K562 (cell line): Measurements from ENCODE around the gene CELSR2. TPM values are rescaled to one million over a fixed set of nuclear protein-coding genes. Genes with fewer than 3 reads are reported as not detected.

ENCODE experiments used
- BACH1 ChIP-seq: fragments of 200-800 bp; sonication (Bioruptor generic); IDR thresholded peaks from 2 replicates; pipeline ENCODE4 v1.6.1; 2016; ENCODE audit warnings: missing genetic modification characterization, missing compliant biosample characterization
- FOXP1 ChIP-seq: sonication (generic); formaldehyde crosslinking; IDR thresholded peaks from 2 replicates; pipeline ENCODE4 v1.8.0; 2022; ENCODE audit warnings: mild to moderate bottlenecking, missing genetic modification reagents
- HCFC1 ChIP-seq: IDR thresholded peaks from 2 replicates; pipeline ENCODE4 v1.6.1; 2012; ENCODE audit warnings: low read depth, low read length, improper control_type of control experiment
- HMG20B ChIP-seq: fragments of 250-450 bp; sonication (Bioruptor Pico); IDR thresholded peaks from 2 replicates; pipeline ENCODE4 v1.5.0; 2021; ENCODE audit warnings: mild to moderate bottlenecking
- MTA1 ChIP-seq: fragments of 450-650 bp; IDR thresholded peaks from 2 replicates; pipeline ENCODE4 v1.6.1; 2017; ENCODE audit warnings: borderline replicate concordance
- MYNN ChIP-seq, 2 experiments: sonication (generic); formaldehyde crosslinking in 1 of 2; IDR thresholded peaks; 2 replicates each; pipeline versions ENCODE4 v1.5.0 to v1.6.1; 2016 to 2020; ENCODE audit warnings: antibody characterized with exemption in 1 of 2, missing genetic modification reagents in 1 of 2
- NFXL1 ChIP-seq: fragments of 450-650 bp; formaldehyde crosslinking; IDR thresholded peaks from 2 replicates; pipeline ENCODE4 v1.4.0; 2021; ENCODE audit warnings: mild to moderate bottlenecking
- NR2F6 ChIP-seq: fragments of 450-650 bp; formaldehyde crosslinking; IDR thresholded peaks from 2 replicates; pipeline ENCODE4 v1.4.0; 2020; ENCODE audit warnings: mild to moderate bottlenecking
- PPARD ChIP-seq: fragments of 250-450 bp; sonication (Bioruptor Pico); IDR thresholded peaks from 2 replicates; pipeline ENCODE4 v1.8.0; 2022; ENCODE audit warnings: inconsistent platforms, mild to moderate bottlenecking, moderate library complexity
- PURB ChIP-seq: sonication (generic); formaldehyde crosslinking; IDR thresholded peaks from 2 replicates; pipeline ENCODE4 v1.9.0; 2021; ENCODE audit warnings: low read depth, mild to moderate bottlenecking, missing genetic modification reagents
- SMAD4 ChIP-seq: fragments of 250-450 bp; sonication (Bioruptor Pico); conservative IDR thresholded peaks from 2 replicates; pipeline ENCODE4 v1.8.0; 2021; ENCODE audit warnings: inconsistent platforms, mild to moderate bottlenecking, moderate library complexity
- SOX6 ChIP-seq: fragments of 450-650 bp; IDR thresholded peaks from 2 replicates; pipeline ENCODE4 v1.6.1; 2014; ENCODE audit warnings: mild to moderate bottlenecking
- SPI1 ChIP-seq: IDR thresholded peaks from 2 replicates; pipeline ENCODE4 v1.6.1; 2011; ENCODE audit warnings: low read depth, low read length, control low read depth, borderline replicate concordance
- TAF15 ChIP-seq: fragments of 200-400 bp; formaldehyde crosslinking; IDR thresholded peaks from 2 replicates; pipeline ENCODE4 v1.6.1; 2017; ENCODE audit warnings: mild to moderate bottlenecking, low read depth, low read length, moderate library complexity
- ZBTB17 ChIP-seq: fragments of 450-650 bp; formaldehyde crosslinking; IDR thresholded peaks from 2 replicates; pipeline ENCODE4 v1.4.0; 2020; ENCODE audit warnings: mild to moderate bottlenecking
- ZC3H4 ChIP-seq: sonication (generic); formaldehyde crosslinking; IDR thresholded peaks from 2 replicates; pipeline ENCODE4 v1.9.0; 2021; ENCODE audit warnings: missing genetic modification reagents, borderline replicate concordance
- ZFP1 ChIP-seq: fragments of 450-650 bp; formaldehyde crosslinking; IDR thresholded peaks from 2 replicates; pipeline ENCODE4 v1.4.0; 2020; ENCODE audit warnings: mild to moderate bottlenecking, mixed read lengths
- ZNF311 ChIP-seq: fragments of 250-450 bp; sonication (Bioruptor Pico); IDR thresholded peaks from 2 replicates; pipeline ENCODE4 v1.4.0; 2020; ENCODE audit warnings: mild to moderate bottlenecking, moderate library complexity
- ZNF444 ChIP-seq: fragments of 250-450 bp; sonication (Bioruptor Pico); IDR thresholded peaks from 2 replicates; pipeline ENCODE4 v1.4.0; 2020; ENCODE audit warnings: mild to moderate bottlenecking, moderate library complexity
- ZNF785 ChIP-seq: fragments of 250-450 bp; sonication (Bioruptor Pico); IDR thresholded peaks from 2 replicates; pipeline ENCODE4 v1.4.0; 2020; ENCODE audit warnings: mild to moderate bottlenecking
- polyA plus RNA-seq, 8 experiments: library from polyadenylated mRNA; depleted of rRNA in 4 of 8; stranded (reverse) in 5 of 8; unstranded in 3 of 8; fragments of >200 nt; fragmentation: Nextera tagmentation in 2 of 8; fragmentation: Illumina TruSeq in 1 of 8; extraction: Ambion mirVana in 2 of 8; extraction: Trizol in 1 of 8; gene quantifications; 2 replicates each; pipeline versions ENCODE4 v1.2.1 to v1.2.3, GENCODE V29; 2011 to 2014; ENCODE audit warnings: inconsistent platforms in 1 of 8, missing spikeins in 1 of 8
- total RNA-seq, 7 experiments: library from RNA; depleted of rRNA in 6 of 7; stranded (reverse); fragments of >200 nt in 6 of 7; fragmentation: Illumina TruSeq in 2 of 7; extraction: Trizol in 2 of 7; gene quantifications; 2 replicates each; pipeline versions ENCODE4 v1.2.1 to v1.2.3, GENCODE V29; 2011 to 2021; ENCODE audit warnings: low replicate concordance in 1 of 7
- TF ChIP-seq, protein P1 (sequence below), 2 experiments: fragments of 450-650 bp in 1 of 2; sonication (generic) in 1 of 2; formaldehyde crosslinking in 1 of 2; IDR thresholded peaks; 2 replicates each; pipeline versions ENCODE4 v1.7.1 to v1.9.0; 2016 to 2022; ENCODE audit warnings: inconsistent platforms in 1 of 2, mild to moderate bottlenecking in 1 of 2, missing genetic modification reagents in 1 of 2

Gene CELSR2
- total and polyA plus RNA-seq, 9 of the 15 experiments (the other 6 are each of a cell fraction or from before 2014, with no cell fraction given) = 0.31 to 21.9 (median 4.2) TPM

DNA sequence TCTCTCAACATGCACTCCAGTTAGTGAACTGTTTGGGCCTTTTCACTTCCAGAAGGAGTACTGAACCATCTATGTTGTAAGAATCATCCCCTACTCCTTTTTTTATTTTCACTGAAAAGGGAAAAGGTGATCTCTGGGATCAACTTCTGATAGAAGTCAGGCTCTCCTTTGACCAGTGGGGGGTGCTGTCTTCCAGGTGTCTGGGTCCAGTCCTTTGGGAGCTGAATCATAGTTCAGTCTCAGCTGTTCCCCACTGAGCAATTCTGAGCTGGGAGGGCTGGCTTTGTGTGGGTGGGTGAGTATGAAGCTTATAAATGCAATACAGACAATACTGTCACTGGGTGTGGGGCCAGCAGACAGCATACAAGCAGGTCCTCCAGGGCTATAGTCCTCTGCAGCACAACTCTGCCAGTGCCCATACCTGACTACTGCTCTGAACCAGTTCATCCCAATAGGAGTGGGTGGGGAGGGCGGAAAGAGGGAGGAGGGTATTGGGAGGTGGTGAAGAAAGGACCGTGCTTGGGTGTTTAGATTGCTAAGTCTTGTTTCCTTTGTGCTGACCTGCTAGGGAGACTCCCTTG, 48.1 kb upstream of the CELSR2 start (continued):
- TF ChIP-seq, protein P1, sequence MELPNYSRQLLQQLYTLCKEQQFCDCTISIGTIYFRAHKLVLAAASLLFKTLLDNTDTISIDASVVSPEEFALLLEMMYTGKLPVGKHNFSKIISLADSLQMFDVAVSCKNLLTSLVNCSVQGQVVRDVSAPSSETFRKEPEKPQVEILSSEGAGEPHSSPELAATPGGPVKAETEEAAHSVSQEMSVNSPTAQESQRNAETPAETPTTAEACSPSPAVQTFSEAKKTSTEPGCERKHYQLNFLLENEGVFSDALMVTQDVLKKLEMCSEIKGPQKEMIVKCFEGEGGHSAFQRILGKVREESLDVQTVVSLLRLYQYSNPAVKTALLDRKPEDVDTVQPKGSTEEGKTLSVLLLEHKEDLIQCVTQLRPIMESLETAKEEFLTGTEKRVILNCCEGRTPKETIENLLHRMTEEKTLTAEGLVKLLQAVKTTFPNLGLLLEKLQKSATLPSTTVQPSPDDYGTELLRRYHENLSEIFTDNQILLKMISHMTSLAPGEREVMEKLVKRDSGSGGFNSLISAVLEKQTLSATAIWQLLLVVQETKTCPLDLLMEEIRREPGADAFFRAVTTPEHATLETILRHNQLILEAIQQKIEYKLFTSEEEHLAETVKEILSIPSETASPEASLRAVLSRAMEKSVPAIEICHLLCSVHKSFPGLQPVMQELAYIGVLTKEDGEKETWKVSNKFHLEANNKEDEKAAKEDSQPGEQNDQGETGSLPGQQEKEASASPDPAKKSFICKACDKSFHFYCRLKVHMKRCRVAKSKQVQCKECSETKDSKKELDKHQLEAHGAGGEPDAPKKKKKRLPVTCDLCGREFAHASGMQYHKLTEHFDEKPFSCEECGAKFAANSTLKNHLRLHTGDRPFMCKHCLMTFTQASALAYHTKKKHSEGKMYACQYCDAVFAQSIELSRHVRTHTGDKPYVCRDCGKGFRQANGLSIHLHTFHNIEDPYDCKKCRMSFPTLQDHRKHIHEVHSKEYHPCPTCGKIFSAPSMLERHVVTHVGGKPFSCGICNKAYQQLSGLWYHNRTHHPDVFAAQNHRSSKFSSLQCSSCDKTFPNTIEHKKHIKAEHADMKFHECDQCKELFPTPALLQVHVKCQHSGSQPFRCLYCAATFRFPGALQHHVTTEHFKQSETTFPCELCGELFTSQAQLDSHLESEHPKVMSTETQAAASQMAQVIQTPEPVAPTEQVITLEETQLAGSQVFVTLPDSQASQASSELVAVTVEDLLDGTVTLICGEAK (IDR thresholded peaks at IDR 0.05) = no peak
- TF ChIP-seq, protein P1 (CRISPR knock-in tag; IDR thresholded peaks at IDR 0.05) = no peak
- TF ChIP-seq HMG20B (no peak), PPARD (CRISPR knock-in tag) (no peak), TAF15 (no peak), PURB (CRISPR knock-in tag) (no peak), ZBTB17 (CRISPR knock-in tag) (no peak), BACH1 (tag) (0 out of 2 replicates have a peak, but pooled peaks have one; percentile 43), NFXL1 (no peak), SOX6 (peak; percentile 24; the same call in 1 of the 2 replicates), FOXP1 (CRISPR knock-in tag) (peak; percentile 52; the same call in 1 of the 2 replicates), ZNF311 (CRISPR knock-in tag) (no peak), HCFC1 (no peak), ZFP1 (CRISPR knock-in tag) (no peak), ZNF444 (CRISPR knock-in tag) (no peak), MTA1 (no peak; the same call in 1 of the 2 replicates), ZNF785 (no peak), NR2F6 (CRISPR knock-in tag) (no peak), SMAD4 (CRISPR knock-in tag) (0 out of 2 replicates have a peak, but pooled peaks have one; percentile 25), ZC3H4 (CRISPR knock-in tag) (no peak), MYNN (IDR thresholded peaks at IDR 0.05) (no peak), MYNN (CRISPR knock-in tag; IDR thresholded peaks at IDR 0.05) (no peak), SPI1 (peak; percentile 48; the same call in 1 of the 2 replicates)
